H1 (cell line): ENCODE measurements around the gene DNMT3L. TPM values are rescaled to one million over a fixed set of nuclear protein-coding genes. Genes with fewer than 3 reads are reported as not detected.

Experiments used
- CTCF ChIA-PET: fragments of 300-600 bp; sonication (Branson Sonifier 250); formaldehyde crosslinking; loops from one replicate; lab custom pipeline; 2021; ENCODE audit not compliant: partially characterized antibody; lab: Charles Lee
- POLR2A ChIA-PET: fragments of 300-600 bp; sonication (Branson Sonifier 250); formaldehyde crosslinking; loops from one replicate; lab custom pipeline; 2021; ENCODE audit warnings: inconsistent platforms; ENCODE audit not compliant: partially characterized antibody; lab: Charles Lee
- DNase-seq, 2 experiments: peaks; one replicate each; pipeline versions ENCODE4 v3.0.0 to v3.0.0-alpha.2; 2010 to 2022; ENCODE audit warnings: low spot score in 2 of 2, low read depth in 1 of 2, mixed read lengths in 1 of 2
- FAIRE-seq: peaks from 2 replicates; lab custom pipeline; 2011; peaks lifted over from hg19 to GRCh38; lab: Jason Lieb, UNC
- H2AFZ ChIP-seq: 2 replicates; pipeline ENCODE4 v1.8.1; 2012; ENCODE audit warnings: low read length, inconsistent platforms
- H2AK5ac ChIP-seq: 2 replicates; pipeline ENCODE4 v1.6.1; 2013; ENCODE audit warnings: low read depth, low read length
- H2BK120ac ChIP-seq: replicated peaks from 2 replicates; pipeline ENCODE3; 2013; ENCODE audit warnings: low read depth, low read length, inconsistent platforms
- H2BK12ac ChIP-seq: 2 replicates; pipeline ENCODE4 v1.6.1; 2013; ENCODE audit warnings: low read depth, low read length
- H2BK15ac ChIP-seq: 2 replicates; pipeline ENCODE4 v1.6.1; 2013; ENCODE audit warnings: low read length
- H2BK20ac ChIP-seq: 2 replicates; pipeline ENCODE4 v1.6.1; 2013; ENCODE audit warnings: low read length
- H2BK5ac ChIP-seq: 2 replicates; pipeline ENCODE4 v1.6.1; 2013; ENCODE audit warnings: low read depth, low read length
- H3K14ac ChIP-seq: 2 replicates; pipeline ENCODE4 v1.6.1; 2013; ENCODE audit warnings: inconsistent platforms; ENCODE audit not compliant: insufficient read length
- H3K18ac ChIP-seq: 2 replicates; pipeline ENCODE4 v1.6.1; 2013; ENCODE audit warnings: low read length; ENCODE audit errors: extremely low read depth
- H3K23ac ChIP-seq: 2 replicates; pipeline ENCODE4 v1.6.1; 2013; ENCODE audit warnings: inconsistent platforms; ENCODE audit not compliant: insufficient read length
- H3K23me2 ChIP-seq: 2 replicates; pipeline ENCODE4 v1.6.1; 2013; ENCODE audit warnings: low read depth, low read length
- H3K27ac ChIP-seq: 2 replicates; pipeline ENCODE4 v1.6.1; 2011; ENCODE audit warnings: low read depth, low read length, inconsistent platforms
- H3K27me3 ChIP-seq, 4 experiments: replicated peaks in 1 of 4; 1 replicate in 1 of 4; 2 replicates in 3 of 4; pipeline versions ENCODE4 v1.6.1 to v1.8.1; 2011 to 2013; ENCODE audit warnings: low read length in 3 of 4, mild to moderate bottlenecking in 3 of 4, inconsistent platforms in 2 of 4, mixed read lengths in 2 of 4, moderate library complexity in 1 of 4; ENCODE audit not compliant: control insufficient read depth in 3 of 4, insufficient read depth in 3 of 4; ENCODE audit errors: extremely low read depth in 1 of 4
- H3K36me3 ChIP-seq, 4 experiments: 2 replicates each; pipeline versions ENCODE4 v1.6.1 to v1.8.1; 2011 to 2013; ENCODE audit warnings: mild to moderate bottlenecking in 4 of 4, low read length in 3 of 4, moderate library complexity in 2 of 4, control low read depth in 1 of 4, inconsistent platforms in 1 of 4; ENCODE audit not compliant: insufficient read depth in 4 of 4, control insufficient read depth in 2 of 4
- H3K4ac ChIP-seq: replicated peaks from 2 replicates; pipeline ENCODE3; 2013; ENCODE audit warnings: low read length, low read depth, mixed read lengths, inconsistent platforms; ENCODE audit not compliant: insufficient read length
- H3K4me1 ChIP-seq, 4 experiments: replicated peaks in 1 of 4; 1 replicate in 1 of 4; 2 replicates in 3 of 4; pipeline versions ENCODE4 v1.6.1 to v1.8.1; 2011 to 2013; ENCODE audit warnings: low read length in 3 of 4, inconsistent platforms in 2 of 4, mixed read lengths in 1 of 4; ENCODE audit not compliant: insufficient read depth in 4 of 4, control insufficient read depth in 3 of 4
- H3K4me2 ChIP-seq, 2 experiments: 2 replicates each; pipeline versions ENCODE4 v1.6.1 to v1.8.1; 2011 to 2013; ENCODE audit warnings: low read depth in 2 of 2, low read length in 2 of 2, control low read depth in 1 of 2, inconsistent platforms in 1 of 2, mild to moderate bottlenecking in 1 of 2; ENCODE audit not compliant: insufficient read depth in 1 of 2
- H3K4me3 ChIP-seq, 4 experiments: fragments of 200-600, 300-600 bp in 1 of 4; sonication (generic), shearing (Covaris generic), sonication (Bioruptor Twin) in 1 of 4; 2 replicates each; pipeline versions ENCODE4 v1.5.1 to v1.8.1; 2011 to 2016; ENCODE audit warnings: low read length in 4 of 4, low read depth in 3 of 4, control low read depth in 2 of 4, inconsistent platforms in 2 of 4, mild to moderate bottlenecking in 2 of 4, mixed read lengths in 1 of 4, moderate library complexity in 1 of 4; ENCODE audit not compliant: insufficient read depth in 2 of 4; ENCODE audit errors: extremely low read depth in 1 of 4
- H3K56ac ChIP-seq: replicated peaks from 2 replicates; pipeline ENCODE3; 2013; ENCODE audit warnings: low read depth, mild to moderate bottlenecking, mixed read lengths, low read length, inconsistent platforms; ENCODE audit not compliant: insufficient read length
- H3K79me1 ChIP-seq: 2 replicates; pipeline ENCODE4 v1.6.1; 2013; ENCODE audit warnings: low read depth, low read length, control low read depth
- H3K79me2 ChIP-seq, 2 experiments: 2 replicates each; pipeline versions ENCODE4 v1.6.1 to v1.8.1; 2012 to 2013; ENCODE audit warnings: low read length in 2 of 2, mild to moderate bottlenecking in 2 of 2, inconsistent platforms in 1 of 2; ENCODE audit not compliant: insufficient read depth in 2 of 2, control insufficient read depth in 1 of 2
- H3K9ac ChIP-seq, 4 experiments: replicated peaks in 1 of 4; 1 replicate in 1 of 4; 2 replicates in 3 of 4; pipeline versions ENCODE4 v1.6.1 to v1.8.1; 2011 to 2013; ENCODE audit warnings: low read depth in 3 of 4, low read length in 3 of 4, control low read depth in 2 of 4, mild to moderate bottlenecking in 2 of 4, moderate library complexity in 2 of 4, inconsistent platforms in 1 of 4; ENCODE audit errors: extremely low read depth in 1 of 4
- H3K9me3 ChIP-seq, 2 experiments: 2 replicates each; pipeline versions ENCODE4 v1.6.1 to v1.8.1; 2012 to 2013; ENCODE audit warnings: mild to moderate bottlenecking in 2 of 2, moderate library complexity in 2 of 2, control low read depth in 1 of 2, inconsistent platforms in 1 of 2, low read depth in 1 of 2, low read length in 1 of 2, mixed read lengths in 1 of 2; ENCODE audit not compliant: insufficient read depth in 2 of 2
- H4K20me1 ChIP-seq, 2 experiments: replicated peaks in 1 of 2; 2 replicates each; pipeline versions ENCODE3 to v1.8.1; 2011 to 2013; ENCODE audit warnings: inconsistent platforms in 2 of 2, low read length in 2 of 2, mild to moderate bottlenecking in 1 of 2; ENCODE audit not compliant: insufficient read depth in 2 of 2, control insufficient read depth in 1 of 2
- H4K5ac ChIP-seq: 2 replicates; pipeline ENCODE4 v1.6.1; 2013; ENCODE audit warnings: low read length, low read depth, mixed read lengths, inconsistent platforms; ENCODE audit not compliant: insufficient read length
- H4K8ac ChIP-seq: 2 replicates; pipeline ENCODE4 v1.8.0; 2013; ENCODE audit warnings: mild to moderate bottlenecking, moderate library complexity, low read length, inconsistent platforms; ENCODE audit not compliant: insufficient read depth; ENCODE audit errors: extremely low read depth
- H4K91ac ChIP-seq: replicated peaks from 2 replicates; pipeline ENCODE3; 2013; ENCODE audit warnings: low read length, mixed read lengths, inconsistent platforms; ENCODE audit not compliant: insufficient read length
- CBX8 ChIP-seq: fragments of 300-800, 300-1000 bp; sonication (generic); IDR thresholded peaks from 2 replicates; pipeline ENCODE4 v1.7.1; 2016; ENCODE audit warnings: low read depth, low read length, borderline replicate concordance
- TEAD4 ChIP-seq: IDR thresholded peaks from 2 replicates; pipeline ENCODE4 v1.6.1; 2012; ENCODE audit warnings: low read depth, low read length, inconsistent platforms, mixed read lengths
- WGBS, 2 experiments: shearing (Covaris generic) in 1 of 2; methylation state at CpG; one replicate each; pipeline versions ENCODE4 v1.1.6 to v1.1.7; 2013 to 2015; ENCODE audit warnings: low lambda C conversion rate in 2 of 2, mixed read lengths in 2 of 2, inconsistent platforms in 1 of 2, low coverage in 1 of 2, missing lambda C conversion rate in 1 of 2; ENCODE audit not compliant: insufficient replicate concordance in 2 of 2, insufficient coverage in 1 of 2, insufficient read length in 1 of 2; ENCODE audit errors: extremely low coverage in 1 of 2, missing lambda C conversion rate in 1 of 2; 5-methylcytosine and 5-hydroxymethylcytosine counted together
- polyA plus RNA-seq, 7 experiments: library from polyadenylated mRNA; depleted of rRNA in 3 of 7; stranded (reverse) in 5 of 7; unstranded in 2 of 7; fragments of >200 nt in 5 of 7; fragments of 200-250 nt in 2 of 7; gene quantifications; 1 replicate in 5 of 7; 2 replicates in 1 of 7; 4 replicates in 1 of 7; pipeline versions ENCODE4 v1.2.1 to v1.2.3, GENCODE V29; 2011 to 2013; ENCODE audit warnings: missing spikeins in 2 of 7, mixed read lengths in 2 of 7
- total RNA-seq: library from RNA; stranded (reverse); fragmentation: NEBNext Ultra II Directional; extraction: Animal tissue kit (Norgen Biotek cat#: 25700); gene quantifications from 2 replicates; pipeline ENCODE4 v1.2.1, GENCODE V29; 2021

DNMT3L gene
- total and polyA plus RNA-seq, 2 of the 8 experiments (the other 6 are each of a cell fraction or from before 2014, with no cell fraction given) = 0.06 TPM; not detected in 1

DNA sequence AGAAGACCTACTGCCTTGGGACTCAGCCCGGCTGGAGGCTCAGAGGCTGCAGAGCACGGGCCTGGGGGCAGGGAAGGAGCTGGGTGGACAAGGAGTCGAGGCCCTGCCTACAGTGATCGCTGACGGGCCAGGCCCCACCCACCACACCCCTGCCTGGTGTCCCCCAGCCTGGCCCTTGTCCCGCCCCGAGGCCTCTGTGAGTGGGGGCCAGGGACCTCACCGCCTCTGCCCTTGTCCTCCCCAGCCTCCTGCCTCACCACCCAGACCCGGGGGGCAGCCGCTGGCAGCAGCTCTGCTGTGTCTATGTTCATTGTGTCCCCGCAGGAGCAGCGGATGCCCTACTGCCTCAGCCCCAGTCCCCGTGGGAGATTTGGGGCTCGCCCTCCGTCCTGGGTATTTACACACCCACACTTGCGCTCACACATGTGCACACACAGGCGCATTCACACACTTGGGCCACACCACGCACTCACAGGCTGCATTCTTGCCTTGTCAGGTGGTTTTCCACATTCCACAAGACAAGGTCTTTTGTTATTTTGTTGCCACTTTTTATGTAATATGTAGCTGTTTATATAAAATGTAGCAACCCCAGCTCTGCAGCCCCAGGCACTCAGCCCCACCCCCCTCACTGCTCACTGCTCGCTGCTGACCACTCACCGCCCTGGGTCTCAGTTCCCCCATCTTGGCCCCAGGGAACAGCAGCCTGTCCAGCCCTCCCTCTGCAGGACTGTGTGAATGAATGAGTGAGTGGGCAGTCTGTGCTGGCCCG lies 45.4 kb upstream of the DNMT3L start:
- Histone ChIP-seq H4K20me1 (peaks cover 7 to 10% of the 10 kb centered on the region in 2 experiments), H3K9me3 (no peaks in the 10 kb centered on the region), H3K4me1 (peaks cover 0 to 6% (median 0%) of the 10 kb centered on the region in 4 experiments; a peak in 2 of 7 replicates), H3K4me3 (no peak overlapping the region), H2AFZ (no peak overlapping the region), H3K9ac (no peak overlapping the region), H4K91ac (no peak overlapping the region), H3K79me1 (peaks cover 4% of the 10 kb centered on the region; the same call in 1 of the 2 replicates), H2BK120ac (no peak overlapping the region), H2AK5ac (no peak overlapping the region), H3K4me2 (no peak overlapping the region), H3K36me3 (peaks cover 0 to 12% (median 9%) of the 10 kb centered on the region in 4 experiments; a peak in 3 of 8 replicates), H2BK15ac (no peak overlapping the region), H3K27ac (no peak overlapping the region), H3K14ac (no peak overlapping the region), H3K79me2 (peaks cover 0 to 3% of the 10 kb centered on the region in 2 experiments; a peak in 1 of 4 replicates), H2BK5ac (no peak overlapping the region), H2BK20ac (no peak overlapping the region), H4K8ac (no peak overlapping the region), H3K23me2 (no peaks in the 10 kb centered on the region), H3K18ac (no peak overlapping the region), H3K23ac (no peak overlapping the region), H4K5ac (no peak overlapping the region), H3K4ac (no peak overlapping the region), H3K56ac (no peak overlapping the region), H2BK12ac (no peak overlapping the region), H3K27me3 (no peaks in the 10 kb centered on the region)
- TF ChIP-seq TEAD4 (peak; percentile 30; the same call in 1 of the 2 replicates), CBX8 (no peak)
- 88% methylated on average over 16 of the region's 21 CpGs; no CpG with 5 or more reads in 1 of the 2 experiments for WGBS, 2 experiments
- FAIRE-seq (no peak), DNase-seq (no peak)
- CTCF ChIA-PET = interaction anchor here (0.6 to 1.2 kb wide), 4 partner anchors 9 to 27 kb away, joined by 3 to 6 read pairs (median 3); no protein-coding TSS in a partner anchor
- POLR2A ChIA-PET = interaction anchor here (0.6 kb wide), 1 partner anchor 168 kb away, joined by 6 read pairs; no protein-coding TSS in a partner anchor
